H1 (cell line): ENCODE measurements around the gene CA9. TPM values are rescaled to one million over a fixed set of nuclear protein-coding genes. Genes with fewer than 3 reads are reported as not detected.

Source experiments
- CTCF ChIA-PET: fragments of 300-600 bp; sonication (Branson Sonifier 250); formaldehyde crosslinking; loops from one replicate; lab custom pipeline; 2021; ENCODE audit not compliant: partially characterized antibody; lab: Charles Lee
- POLR2A ChIA-PET: fragments of 300-600 bp; sonication (Branson Sonifier 250); formaldehyde crosslinking; loops from one replicate; lab custom pipeline; 2021; ENCODE audit warnings: inconsistent platforms; ENCODE audit not compliant: partially characterized antibody; lab: Charles Lee
- DNase-seq, 2 experiments: peaks; one replicate each; pipeline versions ENCODE4 v3.0.0 to v3.0.0-alpha.2; 2010 to 2022; ENCODE audit warnings: low spot score in 2 of 2, low read depth in 1 of 2, mixed read lengths in 1 of 2
- FAIRE-seq: peaks from 2 replicates; lab custom pipeline; 2011; peaks lifted over from hg19 to GRCh38; lab: Jason Lieb, UNC
- H2AFZ ChIP-seq: 2 replicates; pipeline ENCODE4 v1.8.1; 2012; ENCODE audit warnings: low read length, inconsistent platforms
- H2AK5ac ChIP-seq: 2 replicates; pipeline ENCODE4 v1.6.1; 2013; ENCODE audit warnings: low read depth, low read length
- H2BK120ac ChIP-seq: replicated peaks from 2 replicates; pipeline ENCODE3; 2013; ENCODE audit warnings: low read depth, low read length, inconsistent platforms
- H2BK12ac ChIP-seq: 2 replicates; pipeline ENCODE4 v1.6.1; 2013; ENCODE audit warnings: low read depth, low read length
- H2BK15ac ChIP-seq: 2 replicates; pipeline ENCODE4 v1.6.1; 2013; ENCODE audit warnings: low read length
- H2BK20ac ChIP-seq: 2 replicates; pipeline ENCODE4 v1.6.1; 2013; ENCODE audit warnings: low read length
- H2BK5ac ChIP-seq: 2 replicates; pipeline ENCODE4 v1.6.1; 2013; ENCODE audit warnings: low read depth, low read length
- H3K14ac ChIP-seq: 2 replicates; pipeline ENCODE4 v1.6.1; 2013; ENCODE audit warnings: inconsistent platforms; ENCODE audit not compliant: insufficient read length
- H3K18ac ChIP-seq: 2 replicates; pipeline ENCODE4 v1.6.1; 2013; ENCODE audit warnings: low read length; ENCODE audit errors: extremely low read depth
- H3K23ac ChIP-seq: 2 replicates; pipeline ENCODE4 v1.6.1; 2013; ENCODE audit warnings: inconsistent platforms; ENCODE audit not compliant: insufficient read length
- H3K23me2 ChIP-seq: 2 replicates; pipeline ENCODE4 v1.6.1; 2013; ENCODE audit warnings: low read depth, low read length
- H3K27ac ChIP-seq: 2 replicates; pipeline ENCODE4 v1.6.1; 2011; ENCODE audit warnings: low read depth, low read length, inconsistent platforms
- H3K27me3 ChIP-seq, 4 experiments: replicated peaks in 1 of 4; 1 replicate in 1 of 4; 2 replicates in 3 of 4; pipeline versions ENCODE4 v1.6.1 to v1.8.1; 2011 to 2013; ENCODE audit warnings: low read length in 3 of 4, mild to moderate bottlenecking in 3 of 4, inconsistent platforms in 2 of 4, mixed read lengths in 2 of 4, moderate library complexity in 1 of 4; ENCODE audit not compliant: control insufficient read depth in 3 of 4, insufficient read depth in 3 of 4; ENCODE audit errors: extremely low read depth in 1 of 4
- H3K36me3 ChIP-seq, 4 experiments: 2 replicates each; pipeline versions ENCODE4 v1.6.1 to v1.8.1; 2011 to 2013; ENCODE audit warnings: mild to moderate bottlenecking in 4 of 4, low read length in 3 of 4, moderate library complexity in 2 of 4, control low read depth in 1 of 4, inconsistent platforms in 1 of 4; ENCODE audit not compliant: insufficient read depth in 4 of 4, control insufficient read depth in 2 of 4
- H3K4ac ChIP-seq: replicated peaks from 2 replicates; pipeline ENCODE3; 2013; ENCODE audit warnings: low read length, low read depth, mixed read lengths, inconsistent platforms; ENCODE audit not compliant: insufficient read length
- H3K4me1 ChIP-seq, 4 experiments: replicated peaks in 1 of 4; 1 replicate in 1 of 4; 2 replicates in 3 of 4; pipeline versions ENCODE4 v1.6.1 to v1.8.1; 2011 to 2013; ENCODE audit warnings: low read length in 3 of 4, inconsistent platforms in 2 of 4, mixed read lengths in 1 of 4; ENCODE audit not compliant: insufficient read depth in 4 of 4, control insufficient read depth in 3 of 4
- H3K4me2 ChIP-seq, 2 experiments: 2 replicates each; pipeline versions ENCODE4 v1.6.1 to v1.8.1; 2011 to 2013; ENCODE audit warnings: low read depth in 2 of 2, low read length in 2 of 2, control low read depth in 1 of 2, inconsistent platforms in 1 of 2, mild to moderate bottlenecking in 1 of 2; ENCODE audit not compliant: insufficient read depth in 1 of 2
- H3K4me3 ChIP-seq, 4 experiments: fragments of 200-600, 300-600 bp in 1 of 4; sonication (generic), shearing (Covaris generic), sonication (Bioruptor Twin) in 1 of 4; 2 replicates each; pipeline versions ENCODE4 v1.5.1 to v1.8.1; 2011 to 2016; ENCODE audit warnings: low read length in 4 of 4, low read depth in 3 of 4, control low read depth in 2 of 4, inconsistent platforms in 2 of 4, mild to moderate bottlenecking in 2 of 4, mixed read lengths in 1 of 4, moderate library complexity in 1 of 4; ENCODE audit not compliant: insufficient read depth in 2 of 4; ENCODE audit errors: extremely low read depth in 1 of 4
- H3K56ac ChIP-seq: replicated peaks from 2 replicates; pipeline ENCODE3; 2013; ENCODE audit warnings: low read depth, mild to moderate bottlenecking, mixed read lengths, low read length, inconsistent platforms; ENCODE audit not compliant: insufficient read length
- H3K79me1 ChIP-seq: 2 replicates; pipeline ENCODE4 v1.6.1; 2013; ENCODE audit warnings: low read depth, low read length, control low read depth
- H3K79me2 ChIP-seq, 2 experiments: 2 replicates each; pipeline versions ENCODE4 v1.6.1 to v1.8.1; 2012 to 2013; ENCODE audit warnings: low read length in 2 of 2, mild to moderate bottlenecking in 2 of 2, inconsistent platforms in 1 of 2; ENCODE audit not compliant: insufficient read depth in 2 of 2, control insufficient read depth in 1 of 2
- H3K9ac ChIP-seq, 4 experiments: replicated peaks in 1 of 4; 1 replicate in 1 of 4; 2 replicates in 3 of 4; pipeline versions ENCODE4 v1.6.1 to v1.8.1; 2011 to 2013; ENCODE audit warnings: low read depth in 3 of 4, low read length in 3 of 4, control low read depth in 2 of 4, mild to moderate bottlenecking in 2 of 4, moderate library complexity in 2 of 4, inconsistent platforms in 1 of 4; ENCODE audit errors: extremely low read depth in 1 of 4
- H3K9me3 ChIP-seq, 2 experiments: 2 replicates each; pipeline versions ENCODE4 v1.6.1 to v1.8.1; 2012 to 2013; ENCODE audit warnings: mild to moderate bottlenecking in 2 of 2, moderate library complexity in 2 of 2, control low read depth in 1 of 2, inconsistent platforms in 1 of 2, low read depth in 1 of 2, low read length in 1 of 2, mixed read lengths in 1 of 2; ENCODE audit not compliant: insufficient read depth in 2 of 2
- H4K20me1 ChIP-seq, 2 experiments: replicated peaks in 1 of 2; 2 replicates each; pipeline versions ENCODE3 to v1.8.1; 2011 to 2013; ENCODE audit warnings: inconsistent platforms in 2 of 2, low read length in 2 of 2, mild to moderate bottlenecking in 1 of 2; ENCODE audit not compliant: insufficient read depth in 2 of 2, control insufficient read depth in 1 of 2
- H4K5ac ChIP-seq: 2 replicates; pipeline ENCODE4 v1.6.1; 2013; ENCODE audit warnings: low read length, low read depth, mixed read lengths, inconsistent platforms; ENCODE audit not compliant: insufficient read length
- H4K8ac ChIP-seq: 2 replicates; pipeline ENCODE4 v1.8.0; 2013; ENCODE audit warnings: mild to moderate bottlenecking, moderate library complexity, low read length, inconsistent platforms; ENCODE audit not compliant: insufficient read depth; ENCODE audit errors: extremely low read depth
- H4K91ac ChIP-seq: replicated peaks from 2 replicates; pipeline ENCODE3; 2013; ENCODE audit warnings: low read length, mixed read lengths, inconsistent platforms; ENCODE audit not compliant: insufficient read length
- ASH2L ChIP-seq: fragments of 200-600, 300-600 bp; sonication (generic); IDR thresholded peaks from one replicate; pipeline ENCODE4 v1.7.1; 2017; ENCODE audit warnings: low read length
- BRCA1 ChIP-seq: IDR thresholded peaks from 2 replicates; pipeline ENCODE4 v1.6.1; 2012; ENCODE audit warnings: low read depth, low read length, improper control_type of control experiment
- CTBP2 ChIP-seq: IDR thresholded peaks from 2 replicates; pipeline ENCODE4 v1.7.0; 2011; ENCODE audit warnings: borderline replicate concordance, mild to moderate bottlenecking, moderate library complexity, mixed read lengths, low read length; ENCODE audit not compliant: insufficient read depth, insufficient read length
- NANOG ChIP-seq: IDR thresholded peaks from 2 replicates; pipeline ENCODE4 v1.6.1; 2011; ENCODE audit warnings: low read length, low read depth, mild to moderate bottlenecking, inconsistent platforms; ENCODE audit not compliant: insufficient read depth, poor library complexity, severe bottlenecking
- RNF2 ChIP-seq: fragments of 200-900, 300-1000 bp; sonication (generic); IDR thresholded peaks from 2 replicates; pipeline ENCODE4 v1.7.1; 2016; ENCODE audit warnings: borderline replicate concordance, low read depth, mild to moderate bottlenecking, antibody characterized with exemption, low read length; ENCODE audit not compliant: poor library complexity, severe bottlenecking; ENCODE audit errors: missing control alignments
- SP1 ChIP-seq: IDR thresholded peaks from 2 replicates; pipeline ENCODE4 v1.6.1; 2011; ENCODE audit warnings: low read depth, low read length
- SP4 ChIP-seq: IDR thresholded peaks from 2 replicates; pipeline ENCODE4 v1.6.1; 2012; ENCODE audit warnings: low read length, inconsistent platforms
- WGBS, 2 experiments: shearing (Covaris generic) in 1 of 2; methylation state at CpG; one replicate each; pipeline versions ENCODE4 v1.1.6 to v1.1.7; 2013 to 2015; ENCODE audit warnings: low lambda C conversion rate in 2 of 2, mixed read lengths in 2 of 2, inconsistent platforms in 1 of 2, low coverage in 1 of 2, missing lambda C conversion rate in 1 of 2; ENCODE audit not compliant: insufficient replicate concordance in 2 of 2, insufficient coverage in 1 of 2, insufficient read length in 1 of 2; ENCODE audit errors: extremely low coverage in 1 of 2, missing lambda C conversion rate in 1 of 2; 5-methylcytosine and 5-hydroxymethylcytosine counted together
- polyA plus RNA-seq, 7 experiments: library from polyadenylated mRNA; depleted of rRNA in 3 of 7; stranded (reverse) in 5 of 7; unstranded in 2 of 7; fragments of >200 nt in 5 of 7; fragments of 200-250 nt in 2 of 7; gene quantifications; 1 replicate in 5 of 7; 2 replicates in 1 of 7; 4 replicates in 1 of 7; pipeline versions ENCODE4 v1.2.1 to v1.2.3, GENCODE V29; 2011 to 2013; ENCODE audit warnings: missing spikeins in 2 of 7, mixed read lengths in 2 of 7
- total RNA-seq: library from RNA; stranded (reverse); fragmentation: NEBNext Ultra II Directional; extraction: Animal tissue kit (Norgen Biotek cat#: 25700); gene quantifications from 2 replicates; pipeline ENCODE4 v1.2.1, GENCODE V29; 2021

CA9 gene
- total and polyA plus RNA-seq, 2 of the 8 experiments (the other 6 are each of a cell fraction or from before 2014, with no cell fraction given), result 1.3 to 1.8 TPM

- H2AFZ ChIP-seq, result no peak overlapping the region
- TF ChIP-seq CTBP2, result no peak
- no peak for TF ChIP-seq ASH2L
- TF ChIP-seq BRCA1, result no peak
- TF ChIP-seq SP1, result no peak
- no peak for TF ChIP-seq RNF2
- no peak for TF ChIP-seq SP4
- TF ChIP-seq NANOG, result no peak
Observed at GRCh38 chr9:35713578-35713977, 39.9 kb downstream of the CA9 start.

More at GRCh38 chr9:35713578-35713977, 39.9 kb downstream of the CA9 start:
- Histone ChIP-seq H2BK5ac (no peak overlapping the region), H3K14ac (no peak overlapping the region), H3K9me3 (no peaks in the 10 kb centered on the region), H2BK12ac (no peak overlapping the region), H4K91ac (no peak overlapping the region), H3K4ac (no peak overlapping the region), H3K23me2 (no peaks in the 10 kb centered on the region), H3K9ac (no peak overlapping the region), H3K27ac (no peak overlapping the region), H3K4me3 (no peak overlapping the region), H4K5ac (no peak overlapping the region), H2AK5ac (no peak overlapping the region), H2BK120ac (no peak overlapping the region), H2BK20ac (no peak overlapping the region), H4K8ac (no peak overlapping the region), H3K18ac (no peak overlapping the region), H3K56ac (no peak overlapping the region), H3K27me3 (no peaks in the 10 kb centered on the region), H3K79me2 (no peaks in the 10 kb centered on the region), H3K79me1 (peaks cover 3% of the 10 kb centered on the region; the same call in 1 of the 2 replicates), H3K36me3 (peaks cover 25 to 85% (median 56%) of the 10 kb centered on the region in 4 experiments; a peak in 7 of 8 replicates), H3K4me1 (no peaks in the 10 kb centered on the region), H3K4me2 (no peak overlapping the region), H3K23ac (no peak overlapping the region), H4K20me1 (peaks cover 0 to 2% of the 10 kb centered on the region in 2 experiments), H2BK15ac (no peak overlapping the region)
- FAIRE-seq, result no peak
- 81% methylated on average over 2 of the region's 3 CpGs; no CpG with 5 or more reads in 1 of the 2 experiments for WGBS, 2 experiments
- POLR2A ChIA-PET, result interaction anchor here (0.7 to 10.5 kb wide), 5 partner anchors 8 to 42 kb away, joined by 3 to 51 read pairs (median 3); no protein-coding TSS in a partner anchor
- no peak for DNase-seq
- CTCF ChIA-PET, result interaction anchor here (1.2 to 13.8 kb wide), 8 partner anchors 8 to 102 kb away, joined by 3 to 199 read pairs (median 16); partner anchors contain the start of genes ARHGEF39, CCDC107, CREB3 and RMRP
